GM23338 (cell line): Measurements from ENCODE around the gene EZR. TPM values are rescaled to one million over a fixed set of nuclear protein-coding genes. Genes with fewer than 3 reads are reported as not detected.
A peak's percentile ranks its signal among the peaks of the same experiment; 100 is the strongest.

Experiments used
- ATAC-seq: fragments of 200-7000 bp; cut with Tn5 transposase; 3 replicates; pipeline ENCODE4 v1.9.1; 2020
- DNase-seq: peaks from one replicate; pipeline ENCODE4 v3.0.0-alpha.2; 2015; ENCODE audit warnings: low spot score
- H2AFZ ChIP-seq: fragments of 200-600 bp; sonication (generic); 2 replicates; pipeline ENCODE4 v1.8.0; 2016; ENCODE audit warnings: antibody characterized with exemption, mild to moderate bottlenecking, moderate library complexity
- H3F3A ChIP-seq: fragments of 200-600 bp; sonication (generic); replicated peaks from 2 replicates; pipeline ENCODE4 v1.8.0; 2017; ENCODE audit warnings: antibody characterized with exemption, mixed run types, low read depth
- H3K27ac ChIP-seq: fragments of 200-600 bp; sonication (generic); 2 replicates; pipeline ENCODE4 v1.6.1; 2016; ENCODE audit warnings: low read depth
- H3K27me3 ChIP-seq: fragments of 200-600 bp; sonication (generic); 2 replicates; pipeline ENCODE4 v1.8.0; 2016; ENCODE audit warnings: mild to moderate bottlenecking, mixed run types, moderate library complexity; ENCODE audit not compliant: insufficient read depth
- H3K36me3 ChIP-seq: fragments of 200-600 bp; sonication (generic); 2 replicates; pipeline ENCODE4 v1.8.0; 2016; ENCODE audit warnings: mild to moderate bottlenecking; ENCODE audit not compliant: insufficient read depth
- H3K4me1 ChIP-seq: fragments of 200-600 bp; sonication (generic); 2 replicates; pipeline ENCODE4 v1.8.0; 2016; ENCODE audit warnings: mild to moderate bottlenecking, moderate library complexity; ENCODE audit not compliant: insufficient read depth
- H3K4me2 ChIP-seq: fragments of 200-600 bp; sonication (generic); 2 replicates; pipeline ENCODE4 v1.7.1; 2017; ENCODE audit warnings: mixed run types
- H3K4me3 ChIP-seq: fragments of 200-600 bp; sonication (generic); 2 replicates; pipeline ENCODE4 v1.6.1; 2016; ENCODE audit warnings: mixed run types
- H3K79me2 ChIP-seq: fragments of 200-600 bp; sonication (generic); replicated peaks from 2 replicates; pipeline ENCODE4 v1.8.0; 2017; ENCODE audit warnings: mild to moderate bottlenecking; ENCODE audit not compliant: insufficient read depth
- H3K9me2 ChIP-seq: fragments of 200-600 bp; sonication (generic); 2 replicates; pipeline ENCODE4 v1.8.0; 2017; ENCODE audit not compliant: insufficient read depth
- H4K20me1 ChIP-seq: fragments of 200-600 bp; sonication (generic); replicated peaks from 2 replicates; pipeline ENCODE4 v1.8.0; 2017; ENCODE audit warnings: mild to moderate bottlenecking; ENCODE audit not compliant: insufficient read depth
- H3K27ac Mint-ChIP-seq: 2 replicates; pipeline ENCODE4 v1.8.0; 2020; ENCODE audit warnings: inconsistent platforms, mild to moderate bottlenecking, moderate library complexity, mixed read lengths
- H3K27me3 Mint-ChIP-seq: 3 replicates; pipeline ENCODE4 v1.8.0; 2022; ENCODE audit warnings: low read depth, mild to moderate bottlenecking, moderate library complexity, mixed read lengths, inconsistent platforms; ENCODE audit not compliant: insufficient read depth, poor library complexity
- H3K36me3 Mint-ChIP-seq: 3 replicates; pipeline ENCODE4 v1.8.0; 2021; ENCODE audit warnings: low read depth, mild to moderate bottlenecking, inconsistent platforms, moderate library complexity, mixed read lengths
- H3K4me1 Mint-ChIP-seq: 3 replicates; pipeline ENCODE4 v1.8.0; 2020; ENCODE audit warnings: mild to moderate bottlenecking, inconsistent platforms, mixed read lengths
- H3K4me3 Mint-ChIP-seq: 3 replicates; pipeline ENCODE4 v1.8.0; 2021; ENCODE audit warnings: moderate library complexity, mild to moderate bottlenecking, inconsistent platforms, mixed read lengths
- H3K9me3 Mint-ChIP-seq: 3 replicates; pipeline ENCODE4 v1.8.0; 2020; ENCODE audit warnings: moderate library complexity, mild to moderate bottlenecking, inconsistent platforms, mixed read lengths
- CREB1 ChIP-seq: fragments of 250-450 bp; sonication (Bioruptor Pico); IDR thresholded peaks from 2 replicates; pipeline ENCODE4 v1.5.0; 2020; ENCODE audit warnings: low read depth, mild to moderate bottlenecking, moderate library complexity
- CTCF ChIP-seq, 2 experiments: fragments of 200-600 bp in 1 of 2; sonication (generic) in 1 of 2; conservative IDR thresholded peaks; 2 replicates each; pipeline versions ENCODE4 v1.5.1 to v1.6.1; 2016 to 2017; ENCODE audit warnings: antibody characterized with exemption in 2 of 2, low read depth in 2 of 2, mild to moderate bottlenecking in 2 of 2, moderate library complexity in 1 of 2
- ETS1 ChIP-seq: IDR thresholded peaks from 2 replicates; pipeline ENCODE4 v1.6.1; 2016; ENCODE audit warnings: antibody characterized with exemption
- EZH2 ChIP-seq: fragments of 200-600 bp; sonication (generic); IDR thresholded peaks from one replicate; pipeline ENCODE4 v1.8.0; 2017; ENCODE audit warnings: antibody characterized with exemption, mild to moderate bottlenecking, low read depth; ENCODE audit not compliant: unreplicated experiment
- EZH2phosphoT487 ChIP-seq: fragments of 200-600 bp; sonication (generic); IDR thresholded peaks from one replicate; pipeline ENCODE4 v1.8.1; 2018; ENCODE audit warnings: antibody characterized with exemption; ENCODE audit not compliant: unreplicated experiment
- REST ChIP-seq: IDR thresholded peaks from one replicate; pipeline ENCODE4 v1.6.1; 2018; ENCODE audit warnings: antibody characterized with exemption; ENCODE audit not compliant: unreplicated experiment
- STAT1 ChIP-seq: IDR thresholded peaks from one replicate; pipeline ENCODE4 v1.6.1; 2016; ENCODE audit warnings: antibody characterized with exemption; ENCODE audit not compliant: unreplicated experiment
- ZNF114 ChIP-seq: fragments of 250-450 bp; sonication (Bioruptor Pico); IDR thresholded peaks from 2 replicates; pipeline ENCODE4 v1.5.0; 2020; ENCODE audit warnings: mild to moderate bottlenecking, moderate library complexity
- ZNF462 ChIP-seq: fragments of 250-450 bp; sonication (Bioruptor Pico); IDR thresholded peaks from 2 replicates; pipeline ENCODE4 v1.5.0; 2020; ENCODE audit warnings: mild to moderate bottlenecking, moderate library complexity
- polyA plus RNA-seq: library from polyadenylated mRNA; unstranded; fragments of >200 nt; fragmentation: Nextera tagmentation; extraction: Ambion mirVana; gene quantifications from 2 replicates; pipeline ENCODE4 v1.2.1, GENCODE V29; 2016
- total RNA-seq: library from RNA; depleted of rRNA; stranded (reverse); fragments of >200 nt; shearing (Covaris generic); gene quantifications from 2 replicates; pipeline ENCODE4 v1.2.3, GENCODE V29; 2014

Gene EZR
- total and polyA plus RNA-seq, 2 experiments from 2014 or later: 199 to 208 TPM

GRCh38 chr6:158780988-158781691 lies 38.0 kb downstream of the EZR start (continued):
- TF ChIP-seq EZH2phosphoT487: no peak
- no peak for TF ChIP-seq ZNF114 (CRISPR knock-in tag)
- TF ChIP-seq CTCF (conservative IDR thresholded peaks at IDR 0.05; ENCODE audit: low read depth in 2 of 2): no peak
- TF ChIP-seq CREB1: no peak

GRCh38 chr6:158780246-158780884 lies 38.8 kb downstream of the EZR start:
- Histone ChIP-seq H3K36me3 (peaks cover 81% of the 10 kb centered on the region), H3K9me2 (no peaks in the 10 kb centered on the region), H3K79me2 (peaks cover 97% of the 10 kb centered on the region), H4K20me1 (peaks cover 68% of the 10 kb centered on the region), H2AFZ (no peak overlapping the region), H3K27me3 (no peaks in the 10 kb centered on the region), H3K4me2 (no peak overlapping the region), H3K4me3 (no peak overlapping the region), H3K4me1 (no peaks in the 10 kb centered on the region; the same call in 1 of the 2 replicates), H3F3A (peaks cover 56% of the 10 kb centered on the region; the same call in 1 of the 2 replicates), H3K27ac (peak overlapping the region; percentile 83)
- Mint-ChIP-seq H3K27ac (peak overlapping the region; percentile 27; the same call in 1 of the 2 replicates), H3K4me3 (no peak overlapping the region), H3K9me3 (no peaks in the 10 kb centered on the region), H3K4me1 (peaks cover 28% of the 10 kb centered on the region; the same call in 2 of the 3 replicates), H3K36me3 (peaks cover 94% of the 10 kb centered on the region), H3K27me3 (no peaks in the 10 kb centered on the region)
- TF ChIP-seq EZH2phosphoT487 (no peak), ZNF462 (no peak), ETS1 (no peak), EZH2 (no peak), CREB1 (no peak), REST (no peak), STAT1 (no peak)
- DNase-seq: no peak
- ATAC-seq: no peak
